HG03103 (cell line): ENCODE results near the gene VAT1.
"Not testable (repeated sequence)": the region's sequence is repeated elsewhere in the genome, so short reads cannot be mapped to it uniquely, and the experiment has no call there.

ENCODE experiments used
- ATAC-seq: cut with Tn5 transposase; IDR thresholded peaks from one replicate; pipeline ENCODE4 v1.9.1; 2021; ENCODE audit warnings: low read depth; ENCODE audit not compliant: unreplicated experiment

VAT1 gene

GRCh38 chr17:43010667-43011308 lies 11.4 kb downstream of the VAT1 start:
- no peak for ATAC-seq

DNA sequence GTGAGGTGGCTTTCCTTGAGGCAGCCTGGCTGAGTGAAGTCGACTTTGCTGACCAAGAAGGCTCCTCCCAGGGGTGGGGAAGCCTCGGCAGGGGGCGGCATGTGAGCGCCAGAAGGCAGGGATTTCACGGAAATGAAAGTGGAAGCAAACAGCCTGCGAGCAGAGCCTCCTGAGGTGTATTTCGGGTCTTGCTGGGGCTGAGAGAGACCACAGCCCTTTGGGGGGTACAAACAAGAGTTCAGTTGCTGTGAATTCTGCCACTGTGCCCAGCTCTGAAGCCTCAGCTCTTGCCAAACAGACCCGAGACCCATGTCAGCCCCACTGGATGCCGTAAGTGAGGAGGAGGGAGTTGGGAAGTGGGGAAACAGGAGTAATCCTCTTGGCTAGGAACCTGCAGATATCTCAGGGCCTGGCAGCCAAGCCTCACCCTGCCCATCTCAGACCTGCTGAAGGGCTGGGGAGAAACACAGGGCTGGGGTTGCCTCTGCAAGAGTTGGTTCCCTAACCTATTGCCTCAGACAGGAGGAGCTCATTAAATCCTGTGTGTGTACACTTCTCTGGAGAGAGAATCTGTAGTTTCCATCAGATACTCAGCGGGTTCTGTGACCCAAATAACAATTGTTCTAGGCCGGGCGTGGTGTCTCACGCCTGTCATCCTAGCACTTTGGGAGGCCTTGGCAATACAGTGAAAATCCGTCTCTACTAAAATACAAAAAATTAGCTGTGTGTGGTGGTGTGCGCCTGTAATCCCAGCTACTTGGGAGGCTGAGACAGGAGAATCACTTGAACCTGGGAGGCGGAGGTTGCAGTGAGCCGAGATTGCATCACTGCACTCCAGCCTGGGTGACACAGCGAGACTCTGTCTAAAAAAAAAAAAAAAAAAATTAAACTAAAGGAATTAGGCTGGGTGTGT lies 15.3 kb downstream of the VAT1 start, which contains the start of gene IFI35:
IFI35 (plus strand) TSS at position 146 of the 913 bp plus-strand sequence; CDS start at position 310, 164 bp downstream.
- ATAC-seq: no peak

DNA sequence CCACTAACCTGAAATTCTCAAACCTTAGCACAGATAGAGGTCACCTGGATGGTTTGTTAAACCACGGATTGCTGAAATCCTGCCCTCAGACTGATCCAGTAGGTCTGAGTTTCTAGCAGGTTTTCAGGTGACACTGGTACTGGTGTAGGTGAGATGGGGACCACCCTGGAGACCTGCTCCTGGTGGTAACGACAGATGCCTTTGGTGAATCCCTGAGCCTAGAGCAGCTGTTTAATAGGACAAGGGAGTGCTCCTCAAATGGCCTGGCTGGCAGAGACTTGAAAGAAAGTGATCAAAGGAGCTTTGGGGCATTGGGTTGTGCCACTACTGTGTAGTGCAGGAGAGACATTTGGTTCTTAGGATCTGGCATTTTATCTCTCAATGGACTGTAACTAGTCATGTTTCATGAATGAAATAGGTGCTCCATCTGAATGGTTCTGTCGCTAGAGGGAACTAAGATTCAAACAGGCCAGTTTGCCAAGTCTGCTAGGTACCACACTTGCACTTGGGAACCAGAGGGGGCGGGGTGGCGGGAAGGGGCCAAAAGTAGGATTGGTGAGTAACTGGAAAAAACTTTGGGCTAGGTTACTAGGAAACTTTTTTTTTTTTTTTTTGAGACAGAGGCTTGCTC lies 18.5 kb downstream of the VAT1 start:
- ATAC-seq: no peak

DNA sequence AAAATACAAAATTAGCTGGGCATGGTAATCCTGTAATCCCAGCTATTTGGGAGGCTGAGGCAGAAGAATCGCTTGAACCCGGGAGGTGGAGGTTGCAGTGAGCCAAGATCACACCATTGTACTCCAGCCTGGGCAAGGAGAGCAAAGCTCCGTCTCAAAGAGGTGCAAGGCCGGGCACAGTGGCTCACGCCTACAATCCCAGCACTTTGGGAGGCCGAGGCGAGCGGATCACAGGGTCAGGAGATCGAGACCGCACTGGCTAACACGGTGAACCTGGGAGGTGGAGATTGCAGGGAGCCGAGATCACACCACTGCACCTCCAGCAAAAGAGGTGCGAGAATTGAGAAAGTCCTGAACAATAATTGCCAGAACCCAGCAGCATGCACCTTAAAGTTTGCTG lies 21.3 kb downstream of the VAT1 start:
- ATAC-seq: not testable (repeated sequence)

DNA sequence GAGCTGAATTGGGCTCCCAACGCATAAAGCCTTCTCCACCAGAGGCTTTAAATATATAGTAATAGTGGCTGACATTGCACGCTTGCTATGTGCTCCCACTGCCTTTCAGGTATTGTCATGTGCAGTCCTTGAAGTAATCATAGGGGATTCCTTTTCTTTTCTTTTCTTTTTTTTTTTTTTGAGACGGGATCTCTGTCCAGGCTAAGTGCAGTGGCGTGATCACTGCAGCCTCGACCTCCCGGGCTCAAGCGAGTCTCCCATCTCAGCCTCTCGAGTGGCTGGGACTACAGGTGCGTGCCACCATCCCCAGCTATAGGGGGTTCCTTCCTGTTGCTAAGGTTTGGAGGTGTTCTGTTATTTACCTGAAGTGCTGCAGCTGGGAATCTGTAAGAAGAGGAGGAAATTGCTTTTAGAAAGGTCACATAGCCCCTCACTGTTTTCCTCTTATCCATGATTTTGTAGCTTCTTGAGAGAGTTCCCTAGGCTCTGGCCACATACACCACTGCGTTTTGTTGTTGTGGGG lies 23.1 kb downstream of the VAT1 start:
- no peak for ATAC-seq

DNA sequence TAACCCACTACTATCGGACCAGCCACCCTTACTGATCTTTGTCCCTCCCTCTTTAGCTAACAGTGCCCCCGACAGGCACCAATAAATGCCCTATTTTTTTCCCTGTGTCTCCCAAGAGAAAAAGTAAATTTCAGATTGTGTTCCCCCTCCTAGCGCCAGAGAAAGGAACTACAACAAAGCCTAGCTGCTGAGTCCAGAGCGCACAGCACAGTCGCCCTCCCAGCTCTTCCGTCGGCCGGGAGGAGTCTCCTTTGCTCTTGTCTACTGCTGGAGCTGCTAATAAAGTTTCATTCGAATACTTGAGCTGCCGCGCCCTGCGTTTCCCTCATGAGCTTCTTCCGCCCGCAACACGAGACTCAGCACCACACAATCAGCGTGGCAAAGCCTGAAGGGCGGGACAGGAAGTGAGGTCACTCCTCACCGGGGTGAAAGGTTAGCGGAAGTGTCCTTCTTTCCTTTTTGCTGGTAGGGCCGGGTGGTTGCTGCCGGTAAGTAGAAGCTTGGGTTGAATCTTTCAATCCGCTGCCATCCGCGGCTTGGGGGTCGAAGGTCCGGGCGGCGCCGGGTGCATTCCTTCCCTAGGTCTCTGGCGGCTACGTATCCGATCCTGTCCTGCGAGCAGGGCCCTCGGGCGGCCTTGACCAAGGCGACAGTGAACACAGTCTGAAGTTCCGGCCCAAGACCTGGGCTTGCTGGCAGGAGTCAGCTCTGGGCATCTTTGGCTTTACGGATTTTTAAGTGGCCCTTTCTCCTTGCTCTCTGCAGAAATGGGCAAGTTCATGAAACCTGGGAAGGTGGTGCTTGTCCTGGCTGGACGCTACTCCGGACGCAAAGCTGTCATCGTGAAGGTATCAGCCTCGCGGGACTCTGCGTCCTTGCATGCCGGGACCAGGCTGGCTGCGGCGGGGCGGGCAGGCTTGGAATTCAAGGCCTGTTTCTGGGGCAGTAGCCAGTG lies 23.9 kb downstream of the VAT1 start, which contains the start of gene RPL27:
RPL27 (plus strand) TSS at position 436 of the 955 bp plus-strand sequence; CDS start at position 768, 332 bp downstream.
- peak; percentile 83 for ATAC-seq

DNA sequence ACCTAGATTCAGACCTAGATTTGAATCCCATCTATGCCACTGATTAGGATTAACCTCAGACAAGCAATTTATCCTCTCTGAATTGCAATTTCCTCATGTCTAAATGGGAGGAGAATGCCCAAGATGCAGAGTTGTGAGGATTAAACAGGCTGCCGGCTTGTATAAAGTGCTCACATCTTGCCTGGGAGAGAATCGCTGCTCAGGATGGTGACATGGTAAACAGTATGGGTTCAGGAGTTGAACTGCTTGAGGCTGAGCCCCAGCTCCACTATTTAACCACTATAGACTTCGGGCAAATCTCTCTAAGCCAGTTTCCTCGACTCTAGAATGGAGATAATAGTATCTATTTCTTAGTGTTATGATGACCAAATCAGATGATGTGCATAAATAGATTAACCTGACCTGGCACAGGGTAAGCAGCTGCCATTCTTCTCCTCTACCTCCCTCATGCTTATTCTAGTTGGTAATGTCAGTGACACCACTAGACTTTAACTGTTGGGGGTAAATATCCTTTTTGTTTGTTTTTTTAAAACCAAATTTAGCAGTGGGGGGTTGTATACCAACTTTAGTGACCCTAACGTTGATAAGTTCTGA lies 24.7 kb downstream of the VAT1 start:
- no peak for ATAC-seq

DNA sequence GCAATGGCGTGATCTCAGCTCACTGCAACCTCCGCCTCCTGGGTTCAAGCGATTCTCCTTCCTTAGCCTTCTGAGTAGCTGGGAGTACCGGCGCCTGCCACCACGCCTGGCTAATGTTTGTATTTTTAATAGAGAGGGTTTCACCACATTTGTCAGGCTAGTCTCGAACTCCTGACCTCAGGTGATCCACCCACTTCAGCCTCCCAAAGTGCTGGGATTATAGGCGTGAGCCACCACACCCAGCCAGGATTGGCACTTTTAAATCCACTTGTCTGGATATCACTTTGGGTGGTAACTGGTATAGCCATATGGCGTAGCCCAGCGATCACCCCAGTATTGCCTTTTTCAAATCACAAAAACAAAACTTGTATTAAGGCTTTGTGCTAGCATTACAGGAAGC lies 28.3 kb downstream of the VAT1 start:
- ATAC-seq: not testable (repeated sequence)

- ATAC-seq: no peak
Observed at GRCh38 chr17:42992872-42993271, 29.3 kb downstream of the VAT1 start.

DNA sequence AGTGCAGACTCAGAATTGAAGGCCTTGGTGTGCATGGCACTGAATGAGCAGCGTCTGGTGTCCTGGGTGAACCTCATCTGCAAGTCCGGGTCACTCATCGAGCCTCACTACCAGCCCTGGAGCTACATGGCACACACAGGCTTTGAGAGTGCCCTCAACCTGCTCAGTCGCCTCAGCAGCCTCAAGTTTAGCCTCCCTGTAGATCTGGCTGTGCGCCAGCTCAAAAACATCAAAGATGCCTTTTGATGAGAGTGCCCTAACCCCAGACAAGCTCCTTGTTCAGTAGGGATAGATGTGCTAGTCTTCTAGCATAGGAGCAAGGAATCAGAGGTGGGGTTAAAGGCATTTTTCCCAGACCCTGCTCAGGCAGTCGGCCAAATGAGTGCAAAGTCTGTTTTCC lies 30.7 kb downstream of the VAT1 start:
- no peak for ATAC-seq

DNA sequence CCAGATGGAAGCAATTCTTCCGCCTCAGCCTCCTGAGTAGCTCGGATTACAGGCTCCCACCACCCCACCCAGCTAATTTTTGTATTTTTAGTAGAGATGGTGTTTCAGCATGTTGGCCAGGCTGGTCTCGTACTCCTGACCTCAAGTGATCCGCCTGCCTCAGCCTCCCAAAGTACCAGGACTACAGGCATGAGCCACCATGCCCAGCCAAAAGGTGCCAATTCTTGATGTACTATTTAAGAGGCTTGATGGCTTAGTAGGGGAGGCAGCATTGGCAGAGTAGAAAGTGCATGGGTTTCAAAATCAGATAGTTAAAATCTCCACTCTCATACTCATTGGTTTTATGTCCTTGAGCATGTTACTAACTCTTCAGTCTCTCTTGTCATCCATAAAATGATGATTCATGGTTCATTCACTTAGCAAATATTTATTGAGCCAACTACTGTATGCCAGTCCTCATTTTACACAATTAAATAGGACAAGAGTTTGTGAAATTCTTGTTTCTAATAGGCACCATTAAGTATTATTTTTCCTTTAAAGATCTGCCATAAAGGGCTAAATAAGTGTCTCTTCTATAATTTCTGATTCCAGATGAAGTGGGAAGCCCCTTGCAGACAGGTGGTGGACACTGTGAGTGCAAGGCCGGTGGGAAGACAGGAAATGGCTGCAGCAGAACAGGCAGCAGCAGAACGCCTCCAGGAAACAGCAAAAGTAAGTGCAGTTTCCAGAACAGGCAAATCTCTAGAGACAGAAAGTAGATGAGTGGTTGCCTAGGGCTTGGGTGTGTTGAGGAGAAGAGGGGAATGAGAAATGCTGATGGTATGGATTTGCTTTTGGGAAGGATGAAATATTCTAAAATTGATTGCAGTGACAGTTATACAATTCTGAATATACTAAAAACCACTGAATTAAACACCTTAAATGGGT lies 32.2 kb downstream of the VAT1 start:
- ATAC-seq: no peak

DNA sequence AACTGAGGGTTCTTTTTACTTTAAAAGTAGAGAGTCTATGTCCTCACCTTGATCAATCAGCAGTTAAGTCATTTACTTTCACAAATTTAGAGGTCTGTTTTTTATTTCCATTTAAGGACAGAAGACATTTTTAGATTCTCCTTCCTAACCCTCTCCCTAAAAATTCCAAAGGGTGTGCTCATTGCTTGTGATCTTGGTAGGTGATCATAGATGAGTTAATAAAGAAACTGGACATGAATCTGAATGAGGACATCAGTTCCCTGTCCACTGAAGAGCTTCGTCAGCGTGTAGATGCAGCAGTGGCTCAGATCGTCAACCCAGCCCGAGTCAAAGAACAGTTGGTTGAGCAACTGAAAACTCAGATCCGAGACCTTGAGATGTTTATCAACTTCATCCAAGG lies 33.0 kb downstream of the VAT1 start:
- ATAC-seq: no peak

GRCh38 chr17:42985225-42985624 lies 37.0 kb downstream of the VAT1 start:
- no peak for ATAC-seq

GRCh38 chr17:42982266-42982665 lies 39.9 kb downstream of the VAT1 start:
- no peak for ATAC-seq

DNA sequence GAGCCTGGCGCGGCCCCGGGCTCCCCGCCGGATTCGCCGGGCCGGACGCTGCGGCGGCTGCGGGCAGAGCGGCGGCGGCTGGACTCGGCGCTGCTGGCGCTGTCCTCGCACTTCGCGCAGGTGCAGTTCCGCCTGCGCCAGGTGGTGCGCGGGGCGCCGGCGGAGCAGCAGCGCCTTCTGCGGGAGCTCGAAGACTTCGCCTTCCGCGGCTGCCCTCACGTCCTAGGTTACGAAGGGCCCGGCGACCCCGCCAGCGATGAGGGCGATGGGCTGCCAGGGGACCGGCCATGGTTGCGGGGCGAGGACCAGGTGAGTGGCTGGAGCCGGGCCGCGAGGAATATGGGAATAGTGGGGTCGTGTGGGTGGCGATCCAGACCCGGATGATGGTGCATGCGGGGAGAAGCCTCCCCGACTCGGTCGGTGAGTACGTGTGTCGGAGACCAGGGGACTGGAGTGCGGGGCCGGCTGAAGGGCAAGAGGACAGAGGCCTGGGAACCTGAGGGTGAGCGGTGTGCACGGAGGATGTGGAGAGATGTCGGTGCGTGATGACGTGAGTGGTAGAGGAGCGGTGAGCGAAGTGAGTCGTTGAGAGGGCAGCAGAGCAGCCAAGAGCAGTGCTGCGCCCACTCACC lies 41.3 kb downstream of the VAT1 start:
- peak; percentile 33 for ATAC-seq

DNA sequence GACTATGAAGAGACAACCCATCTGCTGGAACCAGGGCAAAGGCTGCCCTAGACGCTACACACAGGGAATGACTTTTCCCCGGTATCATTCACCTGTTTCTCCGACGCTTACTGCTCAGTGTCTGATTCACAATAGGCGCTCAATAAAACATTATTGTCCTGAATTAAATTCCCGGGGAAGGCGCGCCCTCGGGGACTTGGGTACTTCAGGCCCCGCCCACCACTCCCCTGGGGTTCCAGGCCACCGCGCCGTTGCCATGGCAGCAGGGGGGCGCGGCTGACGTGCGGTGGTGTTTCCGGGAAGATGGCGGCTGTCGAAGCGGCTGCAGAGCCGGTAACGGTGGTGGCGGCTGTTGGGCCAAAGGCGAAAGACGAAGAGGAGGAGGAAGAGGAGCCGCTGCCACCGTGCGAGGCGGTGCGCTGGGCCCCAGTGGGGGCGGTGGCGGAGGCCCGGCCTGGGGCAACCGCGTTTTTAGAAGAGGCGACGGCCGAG lies 41.9 kb downstream of the VAT1 start, which contains the start of gene RUNDC1:
RUNDC1 (plus strand) TSS at position 292 of the 492 bp plus-strand sequence; CDS start at position 304, 12 bp downstream.
- peak; percentile 56 for ATAC-seq

- peak; percentile 14 for ATAC-seq
Observed at GRCh38 chr17:42979511-42980273, 42.5 kb downstream of the VAT1 start, which contains the start of gene PTGES3L. Gene PTGES3L, minus strand, starts transcription at chr17:42980080. Its CDS starts 27 bp downstream, at chr17:42980053.
